ENCODE results near the gene KLK13.

Gene KLK13

GRCh38 chr19:51091895-51092873 is 27.3 kb upstream of the KLK13 start:
- no peak for DNase-seq

GRCh38 chr19:51091126-51091525 is 26.2 kb upstream of the KLK13 start:
- DNase-seq, result no peak

GRCh38 chr19:51090471-51090870 is 25.6 kb upstream of the KLK13 start:
- DNase-seq, result no peak

GRCh38 chr19:51089786-51090185 is 24.9 kb upstream of the KLK13 start:
- DNase-seq, result no peak

GRCh38 chr19:51086153-51086850 is 21.4 kb upstream of the KLK13 start:
- no peak for DNase-seq

- DNase-seq, result no peak
Observed at GRCh38 chr19:51084505-51084904, 19.6 kb upstream of the KLK13 start.

- no peak for DNase-seq
Observed at GRCh38 chr19:51083783-51084182, 18.9 kb upstream of the KLK13 start.

- DNase-seq, result no peak
Observed at GRCh38 chr19:51083181-51083580, 18.3 kb upstream of the KLK13 start.

GRCh38 chr19:51082611-51083010 is 17.7 kb upstream of the KLK13 start, which contains the start of gene KLK14:
KLK14 (minus strand) TSS chr19:51082887; CDS start chr19:51082614, 273 bp downstream.
- no peak for DNase-seq

- DNase-seq, result no peak
Observed at GRCh38 chr19:51081476-51081875, 16.6 kb upstream of the KLK13 start.

GRCh38 chr19:51079481-51080110 is 14.7 kb upstream of the KLK13 start:
- no peak for DNase-seq

- DNase-seq, result no peak
Observed at GRCh38 chr19:51078731-51079130, 13.8 kb upstream of the KLK13 start.

- DNase-seq, result no peak
Observed at GRCh38 chr19:51078104-51078503, 13.2 kb upstream of the KLK13 start.

GRCh38 chr19:51076631-51077213 is 11.8 kb upstream of the KLK13 start:
- no peak for DNase-seq

- DNase-seq, result no peak
Observed at GRCh38 chr19:51075998-51076397, 11.1 kb upstream of the KLK13 start.

- no peak for DNase-seq
Observed at GRCh38 chr19:51071095-51071405, 6.2 kb upstream of the KLK13 start.

GRCh38 chr19:51070334-51071094 is 5.6 kb upstream of the KLK13 start:
- DNase-seq, result no peak

GRCh38 chr19:51066393-51067186 is 1.7 kb upstream of the KLK13 start:
- no peak for DNase-seq

- DNase-seq, result no peak
Observed at GRCh38 chr19:51065221-51065960, 499 bp upstream of the KLK13 start.

- DNase-seq, result no peak
Observed at GRCh38 chr19:51063664-51064063, 1.2 kb downstream of the KLK13 start.

GRCh38 chr19:51060973-51061372 is 3.9 kb downstream of the KLK13 start:
- DNase-seq, result no peak

Data from RPMI8226 (cell line).